ENCODE data around the gene SSX4. TPM values are rescaled to one million over a fixed set of nuclear protein-coding genes. Genes with fewer than 3 reads are reported as not detected.
"Not testable (repeated sequence)": the region's sequence is repeated elsewhere in the genome, so short reads cannot be mapped to it uniquely, and the experiment has no call there.

SSX4 gene, protein sequence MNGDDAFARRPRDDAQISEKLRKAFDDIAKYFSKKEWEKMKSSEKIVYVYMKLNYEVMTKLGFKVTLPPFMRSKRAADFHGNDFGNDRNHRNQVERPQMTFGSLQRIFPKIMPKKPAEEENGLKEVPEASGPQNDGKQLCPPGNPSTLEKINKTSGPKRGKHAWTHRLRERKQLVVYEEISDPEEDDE
- not detected in 2 replicates for total RNA-seq
- long read RNA-seq = 0 reads

DNA sequence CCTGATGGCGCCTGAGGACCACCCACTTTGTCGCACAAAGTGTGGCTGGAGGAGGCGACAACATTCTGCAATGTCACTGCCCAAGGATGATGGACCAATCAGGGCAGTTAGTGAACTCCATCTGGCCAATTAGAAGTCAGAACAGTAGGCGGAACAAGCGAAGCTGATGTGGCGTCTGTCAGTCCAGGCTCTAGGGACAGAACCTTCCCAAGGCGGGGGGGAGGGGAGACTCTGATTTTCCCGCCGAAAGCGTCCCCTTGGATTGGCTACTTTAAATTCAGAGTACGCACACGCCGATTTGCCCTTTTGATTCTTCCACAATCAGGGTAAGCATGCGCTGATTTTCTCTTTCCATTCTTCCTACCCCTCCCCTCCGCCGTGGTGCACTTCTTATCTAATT is at the start of gene SSX4:
Gene SSX4 (plus strand): TSS at position 301 of the 400 bp plus-strand sequence. CDS start 515 bp downstream, outside the sequence.
- H3K27me3 Mint-ChIP-seq (ENCODE audit: unreplicated experiment); H3K27ac Mint-ChIP-seq (ENCODE audit: unreplicated experiment); DNase-seq (ENCODE audit: extremely low spot score, unreplicated experiment); H3K9me3 Mint-ChIP-seq (ENCODE audit: unreplicated experiment); H3K36me3 Mint-ChIP-seq (ENCODE audit: unreplicated experiment); H3K4me3 Mint-ChIP-seq (ENCODE audit: unreplicated experiment); H3K4me1 Mint-ChIP-seq (ENCODE audit: unreplicated experiment): not testable (repeated sequence)

GRCh38 chrX:48346059-48346458 is 37.3 kb upstream of the SSX4 start:
- H3K4me3 Mint-ChIP-seq (ENCODE audit: unreplicated experiment); H3K36me3 Mint-ChIP-seq (ENCODE audit: unreplicated experiment); H3K27ac Mint-ChIP-seq (ENCODE audit: unreplicated experiment): not testable (repeated sequence)

GRCh38 chrX:48356315-48357094 is 26.8 kb upstream of the SSX4 start, which contains the start of gene SSX3:
Gene SSX3 (minus strand): TSS chrX:48356703. CDS start chrX:48355249, 1,454 bp downstream.
- not testable (repeated sequence) for H3K4me3 Mint-ChIP-seq (ENCODE audit: unreplicated experiment); H3K9me3 Mint-ChIP-seq (ENCODE audit: unreplicated experiment); H3K27me3 Mint-ChIP-seq (ENCODE audit: unreplicated experiment); H3K4me1 Mint-ChIP-seq (ENCODE audit: unreplicated experiment); DNase-seq (ENCODE audit: extremely low spot score, unreplicated experiment); H3K36me3 Mint-ChIP-seq (ENCODE audit: unreplicated experiment); H3K27ac Mint-ChIP-seq (ENCODE audit: unreplicated experiment)

More at GRCh38 chrX:48346059-48346458, 37.3 kb upstream of the SSX4 start:
- H3K27me3 Mint-ChIP-seq (ENCODE audit: unreplicated experiment); H3K4me1 Mint-ChIP-seq (ENCODE audit: unreplicated experiment); DNase-seq (ENCODE audit: extremely low spot score, unreplicated experiment); H3K9me3 Mint-ChIP-seq (ENCODE audit: unreplicated experiment): not testable (repeated sequence)

DNA sequence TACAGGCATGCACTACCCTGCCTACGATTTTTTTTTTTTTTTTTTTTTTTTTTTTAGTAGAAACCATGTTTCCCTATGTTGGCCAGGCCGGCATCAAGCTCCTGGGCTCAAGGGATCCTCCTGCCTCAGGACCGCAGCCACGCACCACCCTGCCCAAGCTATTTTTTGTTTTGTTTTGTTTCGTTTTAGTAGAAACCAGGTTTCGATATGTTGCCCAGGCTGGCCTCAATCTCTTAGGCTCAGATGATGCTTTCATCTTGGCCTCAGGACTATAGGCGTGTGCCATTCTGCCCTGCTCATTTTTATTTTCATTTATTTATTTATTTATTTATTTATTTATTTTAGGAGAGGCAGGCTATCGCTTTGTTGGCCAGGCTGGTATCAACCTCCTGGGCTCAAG is 25.7 kb upstream of the SSX4 start:
- no peak for TF ChIP-seq CTCF (IDR thresholded peaks at IDR 0.05)
- Mint-ChIP-seq H3K36me3 (ENCODE audit: unreplicated experiment) (no peaks in the 10 kb centered on the region), H3K27ac (ENCODE audit: unreplicated experiment) (no peak overlapping the region), H3K4me3 (ENCODE audit: unreplicated experiment) (no peak overlapping the region), H3K9me3 (ENCODE audit: unreplicated experiment) (no peaks in the 10 kb centered on the region), H3K27me3 (ENCODE audit: unreplicated experiment) (no peaks in the 10 kb centered on the region), H3K4me1 (ENCODE audit: unreplicated experiment) (no peaks in the 10 kb centered on the region)
- no peak for DNase-seq (ENCODE audit: extremely low spot score, unreplicated experiment)

- not testable (repeated sequence) for H3K27ac Mint-ChIP-seq (ENCODE audit: unreplicated experiment); H3K36me3 Mint-ChIP-seq (ENCODE audit: unreplicated experiment); DNase-seq (ENCODE audit: extremely low spot score, unreplicated experiment); H3K9me3 Mint-ChIP-seq (ENCODE audit: unreplicated experiment); H3K4me1 Mint-ChIP-seq (ENCODE audit: unreplicated experiment); H3K4me3 Mint-ChIP-seq (ENCODE audit: unreplicated experiment); H3K27me3 Mint-ChIP-seq (ENCODE audit: unreplicated experiment)
Observed at GRCh38 chrX:48359281-48359680, 24.1 kb upstream of the SSX4 start.

- H3K27me3 Mint-ChIP-seq (ENCODE audit: unreplicated experiment); DNase-seq (ENCODE audit: extremely low spot score, unreplicated experiment); H3K4me3 Mint-ChIP-seq (ENCODE audit: unreplicated experiment); H3K36me3 Mint-ChIP-seq (ENCODE audit: unreplicated experiment); H3K4me1 Mint-ChIP-seq (ENCODE audit: unreplicated experiment); H3K27ac Mint-ChIP-seq (ENCODE audit: unreplicated experiment); H3K9me3 Mint-ChIP-seq (ENCODE audit: unreplicated experiment): not testable (repeated sequence)
Observed at GRCh38 chrX:48367717-48368408, 15.5 kb upstream of the SSX4 start.

- not testable (repeated sequence) for H3K4me3 Mint-ChIP-seq (ENCODE audit: unreplicated experiment); DNase-seq (ENCODE audit: extremely low spot score, unreplicated experiment); H3K36me3 Mint-ChIP-seq (ENCODE audit: unreplicated experiment); H3K27ac Mint-ChIP-seq (ENCODE audit: unreplicated experiment); H3K9me3 Mint-ChIP-seq (ENCODE audit: unreplicated experiment); H3K27me3 Mint-ChIP-seq (ENCODE audit: unreplicated experiment); H3K4me1 Mint-ChIP-seq (ENCODE audit: unreplicated experiment)
Observed at GRCh38 chrX:48370408-48370807, 12.9 kb upstream of the SSX4 start.

DNA sequence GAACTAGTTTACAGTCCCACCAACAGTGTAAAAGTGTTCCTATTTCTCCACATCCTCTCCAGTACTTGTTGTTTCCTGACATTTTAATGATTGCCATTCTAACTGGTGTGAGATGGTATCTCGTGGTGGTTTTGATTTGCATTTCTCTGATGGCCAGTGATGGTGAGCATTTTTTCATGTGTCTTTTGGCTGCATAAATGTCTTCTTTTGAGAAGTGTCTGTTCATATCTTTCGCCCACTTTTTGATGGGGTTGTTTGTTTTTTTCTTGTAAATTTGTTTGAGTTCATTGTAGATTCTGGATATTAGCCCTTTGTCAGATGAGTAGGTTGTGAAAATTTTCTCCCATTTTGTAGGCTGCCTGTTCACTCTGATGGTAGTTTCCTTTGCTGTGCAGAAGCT is 13.6 kb downstream of the SSX4 start:
- not testable (repeated sequence) for H3K4me3 Mint-ChIP-seq (ENCODE audit: unreplicated experiment); DNase-seq (ENCODE audit: extremely low spot score, unreplicated experiment); H3K27me3 Mint-ChIP-seq (ENCODE audit: unreplicated experiment); H3K9me3 Mint-ChIP-seq (ENCODE audit: unreplicated experiment); H3K4me1 Mint-ChIP-seq (ENCODE audit: unreplicated experiment); H3K27ac Mint-ChIP-seq (ENCODE audit: unreplicated experiment); H3K36me3 Mint-ChIP-seq (ENCODE audit: unreplicated experiment)

- H3K9me3 Mint-ChIP-seq (ENCODE audit: unreplicated experiment); H3K36me3 Mint-ChIP-seq (ENCODE audit: unreplicated experiment); H3K4me3 Mint-ChIP-seq (ENCODE audit: unreplicated experiment); H3K4me1 Mint-ChIP-seq (ENCODE audit: unreplicated experiment); DNase-seq (ENCODE audit: extremely low spot score, unreplicated experiment); H3K27me3 Mint-ChIP-seq (ENCODE audit: unreplicated experiment); H3K27ac Mint-ChIP-seq (ENCODE audit: unreplicated experiment): not testable (repeated sequence)
Observed at GRCh38 chrX:48397825-48398224, 14.5 kb downstream of the SSX4 start.

DNA sequence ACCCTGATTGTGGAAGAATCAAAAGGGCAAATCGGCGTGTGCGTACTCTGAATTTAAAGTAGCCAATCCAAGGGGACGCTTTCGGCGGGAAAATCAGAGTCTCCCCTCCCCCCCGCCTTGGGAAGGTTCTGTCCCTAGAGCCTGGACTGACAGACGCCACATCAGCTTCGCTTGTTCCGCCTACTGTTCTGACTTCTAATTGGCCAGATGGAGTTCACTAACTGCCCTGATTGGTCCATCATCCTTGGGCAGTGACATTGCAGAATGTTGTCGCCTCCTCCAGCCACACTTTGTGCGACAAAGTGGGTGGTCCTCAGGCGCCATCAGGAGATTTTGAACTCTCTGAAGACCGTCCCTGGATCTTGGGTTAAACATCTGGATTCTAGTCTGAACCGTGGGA is 28.5 kb downstream of the SSX4 start, which contains the start of gene SSX4B:
Gene SSX4B (minus strand): TSS at position 101 of the 400 bp plus-strand sequence. CDS start 588 bp downstream, outside the sequence.
- H3K27ac Mint-ChIP-seq (ENCODE audit: unreplicated experiment); DNase-seq (ENCODE audit: extremely low spot score, unreplicated experiment); H3K9me3 Mint-ChIP-seq (ENCODE audit: unreplicated experiment); H3K36me3 Mint-ChIP-seq (ENCODE audit: unreplicated experiment); H3K4me1 Mint-ChIP-seq (ENCODE audit: unreplicated experiment); H3K4me3 Mint-ChIP-seq (ENCODE audit: unreplicated experiment); H3K27me3 Mint-ChIP-seq (ENCODE audit: unreplicated experiment): not testable (repeated sequence)

Data from osteocyte (in vitro differentiated cells).